Thoracic aorta (tissue), 2 donors: ENCODE data around the gene ATF7. TPM values are rescaled to one million over a fixed set of nuclear protein-coding genes. Genes with fewer than 3 reads are reported as not detected.

Source experiments
- ATAC-seq: fragments of 150-250 bp; one replicate; pipeline ENCODE4 v1.8.0; 2017; ENCODE audit warnings: low read depth; ENCODE audit not compliant: insufficient number of reproducible peaks, low FRiP score
- DNase-seq: peaks from one replicate; pipeline ENCODE4 v3.0.0-alpha.2; 2020; ENCODE audit warnings: low spot score
- H3K27ac ChIP-seq, 2 donors: fragments of 200-600 bp; sonication (generic); 1 replicate in 1 of 2; 2 replicates in 1 of 2; pipeline ENCODE4 v1.5.1; 2016; ENCODE audit warnings: mild to moderate bottlenecking in 2 of 2, moderate library complexity in 2 of 2
- H3K27me3 ChIP-seq: fragments of 200-600 bp; sonication (generic); replicated peaks from 2 replicates; pipeline ENCODE4 v1.6.0; 2016; ENCODE audit warnings: mild to moderate bottlenecking; ENCODE audit not compliant: insufficient read depth
- H3K36me3 ChIP-seq: fragments of 200-600 bp; sonication (generic); one replicate; pipeline ENCODE4 v1.5.1; 2016
- H3K4me1 ChIP-seq, 2 donors: fragments of 200-600 bp; sonication (generic); 1 replicate in 1 of 2; 2 replicates in 1 of 2; pipeline versions ENCODE4 v1.5.1 to v1.6.0; 2016; ENCODE audit warnings: low read depth in 2 of 2, mild to moderate bottlenecking in 1 of 2; ENCODE audit not compliant: control insufficient read depth in 1 of 2
- H3K4me3 ChIP-seq: fragments of 200-600 bp; sonication (generic); 2 replicates; pipeline ENCODE4 v1.5.1; 2016; ENCODE audit warnings: mild to moderate bottlenecking
- H3K9me3 ChIP-seq: fragments of 200-600 bp; sonication (generic); 2 replicates; pipeline ENCODE4 v1.5.1; 2016
- total RNA-seq, 2 donors: library from RNA; depleted of rRNA; stranded (reverse); fragments of >200 nt; gene quantifications; one replicate each; pipeline versions ENCODE4 v1.1.0 to v1.2.3, GENCODE V29; 2016
- TF ChIP-seq, protein P1 (sequence below): fragments of 200-600 bp; sonication (generic); IDR thresholded peaks from one replicate; pipeline ENCODE4 v1.5.1; 2019; ENCODE audit warnings: antibody characterized with exemption

Gene ATF7
- total RNA-seq, 2 donors from 2014 or later = 24.4 to 82.1 TPM

DNA sequence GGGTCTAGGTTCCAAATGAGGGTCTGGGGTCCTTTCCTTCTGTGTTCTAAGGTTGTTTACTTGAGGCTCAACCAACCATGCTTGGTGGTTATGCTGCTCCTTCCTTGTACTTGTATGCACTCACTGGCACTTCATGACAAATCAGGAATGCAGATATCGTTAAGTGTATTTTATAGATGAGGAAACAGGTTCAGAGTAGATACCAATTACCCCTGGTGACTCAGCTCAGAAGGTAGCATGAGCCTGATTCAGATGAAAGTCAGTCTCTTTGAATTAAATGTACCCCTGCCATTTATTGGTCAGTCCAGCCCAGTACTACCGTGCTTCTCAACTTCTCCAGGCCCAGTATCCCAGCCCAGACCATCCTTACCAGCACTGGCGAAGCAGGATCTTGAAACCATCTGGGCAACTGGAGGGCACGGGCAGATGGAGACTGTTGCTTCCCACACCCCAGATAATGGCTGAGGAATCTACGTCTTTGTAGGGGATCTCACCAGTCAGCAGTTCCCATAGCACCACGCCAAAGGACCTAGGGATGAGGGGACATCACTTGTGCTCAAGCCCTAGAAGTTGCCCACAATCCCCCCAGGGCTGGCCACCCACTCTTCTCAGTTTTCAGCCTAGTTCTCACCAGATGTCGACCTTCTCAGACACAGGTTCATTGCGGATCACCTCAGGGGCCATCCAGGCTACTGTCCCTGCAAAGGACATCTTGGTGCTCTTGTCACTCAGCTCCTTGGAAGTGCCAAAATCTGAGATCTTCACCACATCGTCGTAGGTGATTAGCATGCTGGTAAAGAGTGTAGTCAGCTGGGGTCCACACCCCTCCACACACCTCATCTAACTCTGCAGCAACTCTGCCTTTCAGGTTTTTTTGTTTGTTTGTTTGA lies 141.3 kb downstream of the ATF7 start:
- no peaks in the 10 kb centered on the region for H3K9me3 ChIP-seq
- DNase-seq = no peak

DNA sequence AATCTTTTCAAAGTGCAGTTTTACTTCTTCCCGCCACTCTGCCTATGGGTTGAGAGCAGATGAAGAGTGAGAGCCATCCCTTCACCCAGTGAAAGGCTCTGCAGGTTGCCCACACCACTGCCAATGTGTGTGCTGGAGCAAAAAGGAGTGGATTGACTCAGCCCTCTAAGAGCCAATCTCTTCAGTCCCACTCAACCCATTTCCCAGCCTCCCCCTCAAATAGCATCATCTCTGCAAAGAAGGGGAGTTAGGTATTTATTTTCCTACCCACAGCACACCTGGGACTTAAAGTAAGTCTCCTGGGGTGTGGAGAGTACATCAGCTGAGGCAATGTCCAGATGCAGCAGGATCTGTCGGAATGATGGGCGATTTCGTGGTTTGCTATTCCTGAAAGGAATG lies 142.2 kb downstream of the ATF7 start:
- Histone ChIP-seq H3K9me3 (no peaks in the 10 kb centered on the region), H3K4me3 (no peak overlapping the region), H3K27ac (no peak overlapping the region), H3K27me3 (no peaks in the 10 kb centered on the region), H3K4me1 (no peaks in the 10 kb centered on the region), H3K36me3 (peaks cover 64% of the 10 kb centered on the region)
- no peak for ATAC-seq
- no peak for DNase-seq
- TF ChIP-seq, protein P1, sequence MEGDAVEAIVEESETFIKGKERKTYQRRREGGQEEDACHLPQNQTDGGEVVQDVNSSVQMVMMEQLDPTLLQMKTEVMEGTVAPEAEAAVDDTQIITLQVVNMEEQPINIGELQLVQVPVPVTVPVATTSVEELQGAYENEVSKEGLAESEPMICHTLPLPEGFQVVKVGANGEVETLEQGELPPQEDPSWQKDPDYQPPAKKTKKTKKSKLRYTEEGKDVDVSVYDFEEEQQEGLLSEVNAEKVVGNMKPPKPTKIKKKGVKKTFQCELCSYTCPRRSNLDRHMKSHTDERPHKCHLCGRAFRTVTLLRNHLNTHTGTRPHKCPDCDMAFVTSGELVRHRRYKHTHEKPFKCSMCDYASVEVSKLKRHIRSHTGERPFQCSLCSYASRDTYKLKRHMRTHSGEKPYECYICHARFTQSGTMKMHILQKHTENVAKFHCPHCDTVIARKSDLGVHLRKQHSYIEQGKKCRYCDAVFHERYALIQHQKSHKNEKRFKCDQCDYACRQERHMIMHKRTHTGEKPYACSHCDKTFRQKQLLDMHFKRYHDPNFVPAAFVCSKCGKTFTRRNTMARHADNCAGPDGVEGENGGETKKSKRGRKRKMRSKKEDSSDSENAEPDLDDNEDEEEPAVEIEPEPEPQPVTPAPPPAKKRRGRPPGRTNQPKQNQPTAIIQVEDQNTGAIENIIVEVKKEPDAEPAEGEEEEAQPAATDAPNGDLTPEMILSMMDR = no peak

More for the DNA sequence above, 141.3 kb downstream of the ATF7 start:
- H3K27me3 ChIP-seq = no peaks in the 10 kb centered on the region
- H3K27ac ChIP-seq = no peak overlapping the region
- H3K36me3 ChIP-seq = peaks cover 56% of the 10 kb centered on the region
- H3K4me3 ChIP-seq = no peak overlapping the region
- no peak for ATAC-seq
- H3K4me1 ChIP-seq = no peaks in the 10 kb centered on the region
- TF ChIP-seq, protein P1 = no peak

DNA sequence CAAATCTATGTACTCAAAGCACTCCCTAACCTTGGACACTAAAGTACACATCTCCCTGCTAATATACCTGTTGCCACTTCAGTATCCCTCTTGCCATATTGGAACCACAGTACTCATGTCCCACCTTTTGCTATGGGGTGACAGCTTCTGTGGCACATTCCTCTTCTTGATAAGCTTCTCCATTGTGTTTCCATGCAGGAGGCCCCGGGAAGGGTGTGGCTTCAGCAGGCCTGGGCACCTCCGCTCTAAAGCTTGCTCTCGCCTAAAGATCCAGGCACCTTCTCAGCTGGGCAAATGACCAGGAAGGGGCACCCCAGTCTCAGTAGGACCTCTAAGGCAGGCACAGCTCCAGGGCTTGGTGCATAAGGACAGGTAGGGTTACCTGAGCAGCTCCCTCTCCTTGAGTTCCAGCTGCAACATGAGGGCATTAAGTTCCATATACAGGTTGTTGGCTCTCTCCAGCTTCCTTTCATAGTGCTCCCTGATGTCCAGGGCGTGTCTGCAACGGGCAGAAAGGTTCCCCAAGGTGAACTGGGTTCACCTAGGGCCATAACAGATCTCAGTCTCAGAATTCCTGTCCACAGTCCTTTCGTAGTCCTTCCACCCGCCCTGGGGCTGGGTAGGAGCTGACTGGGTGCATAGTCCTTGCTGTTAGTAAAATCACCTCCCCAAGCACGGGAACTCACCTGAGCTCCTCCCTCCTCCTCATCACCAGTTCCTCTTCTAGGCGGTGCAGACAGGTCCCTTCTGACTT lies 142.8 kb downstream of the ATF7 start:
- no peak for DNase-seq
- TF ChIP-seq, protein P1 = no peak
- H3K27ac ChIP-seq = no peak overlapping the region
- peaks cover 70% of the 10 kb centered on the region for H3K36me3 ChIP-seq
- H3K4me3 ChIP-seq = no peak overlapping the region
- H3K27me3 ChIP-seq = no peaks in the 10 kb centered on the region
- ATAC-seq = no peak
- H3K4me1 ChIP-seq = peaks cover 0 to 4% of the 10 kb centered on the region in 2 donors
- no peaks in the 10 kb centered on the region for H3K9me3 ChIP-seq

DNA sequence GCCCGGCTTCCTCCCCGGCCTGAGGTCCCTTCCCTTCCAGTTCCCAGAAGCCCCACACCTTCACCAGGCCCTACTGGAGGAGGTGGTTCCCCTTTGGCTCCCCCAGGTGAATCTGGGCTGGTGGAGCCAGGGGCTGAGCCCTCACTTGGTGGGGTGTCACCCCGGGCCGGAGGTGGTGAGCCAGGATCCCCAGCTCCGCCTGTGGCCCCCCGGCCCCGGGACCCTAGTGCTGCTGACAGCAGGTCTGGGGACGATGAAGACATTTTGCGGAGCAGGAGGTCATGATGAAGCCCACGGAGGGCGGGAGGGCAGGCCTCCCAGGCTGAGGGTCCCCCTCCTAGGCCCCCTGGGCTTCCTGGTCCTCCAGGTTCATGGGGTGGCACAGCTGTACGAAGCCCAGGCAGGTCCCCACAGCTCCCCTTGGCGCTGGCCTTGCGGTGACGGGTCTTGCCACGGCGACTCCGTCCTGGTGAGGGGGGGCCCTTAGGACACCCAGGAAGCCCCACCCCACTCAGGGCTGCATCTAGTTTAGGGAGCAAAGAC lies 143.5 kb downstream of the ATF7 start:
- DNase-seq = no peak
- H3K36me3 ChIP-seq = peaks cover 75% of the 10 kb centered on the region
- TF ChIP-seq, protein P1 = no peak
- H3K27ac ChIP-seq = peak overlapping the region in 1 of 2 donors; percentile 42
- no peaks in the 10 kb centered on the region for H3K27me3 ChIP-seq
- H3K9me3 ChIP-seq = no peaks in the 10 kb centered on the region
- H3K4me1 ChIP-seq = peaks cover 0 to 12% of the 10 kb centered on the region in 2 donors
- ATAC-seq = no peak
- no peak overlapping the region for H3K4me3 ChIP-seq
